SK-N-SH (cell line): ENCODE results near the gene NELFA. TPM values are rescaled to one million over a fixed set of nuclear protein-coding genes. Genes with fewer than 3 reads are reported as not detected.

Experiments used
- polyA plus RNA-seq, 3 experiments: library from polyadenylated mRNA; depleted of rRNA; stranded (reverse); fragments of >200 nt; gene quantifications; 2 replicates each; pipeline ENCODE4 v1.2.3, GENCODE V29; 2012
- small RNA-seq, 7 experiments: library from RNA; depleted of rRNA; stranded (forward); fragments of <200 nt; gene quantifications; one replicate each; pipeline ENCODE3, GENCODE V24; 2012

Gene NELFA
- polyA plus RNA-seq, 1 of the 3 experiments (the other 2 are of a cell fraction), result 26.8 TPM

Small RNA genes within 50 kb of the gene (small RNA-seq; reads per million reads assigned to genes)
- 65.8 to 3,462 (median 203) reads per million in 7 experiments for gene SCARNA22

Other genes with a start within 250 kb of the NELFA start
- 0.62 and 1.1 TPM in 2 replicates for gene FGFR3, start 215.7 kb downstream of the NELFA start, polyA plus RNA-seq (2012; rRNA removed)
- 25.8 and 26.7 TPM in 2 replicates for gene LETM1, start 152.8 kb downstream of the NELFA start, polyA plus RNA-seq (2012; rRNA removed)
- gene NSD2, start 137.6 kb downstream of the NELFA start, polyA plus RNA-seq (2012; rRNA removed), result 28.0 and 34.2 TPM in 2 replicates
- gene NAT8L, start 50.4 kb upstream of the NELFA start, polyA plus RNA-seq (2012; rRNA removed), result 0.43 and 0.86 TPM in 2 replicates
- 6.3 and 6.4 TPM in 2 replicates for gene HAUS3, start 233.1 kb upstream of the NELFA start, polyA plus RNA-seq (2012; rRNA removed)
- gene POLN, start 233.1 kb upstream of the NELFA start, polyA plus RNA-seq (2012; rRNA removed), result 0.67 and 1.2 TPM in 2 replicates